ENCODE data around the gene HCN3. TPM values are rescaled to one million over a fixed set of nuclear protein-coding genes. Genes with fewer than 3 reads are reported as not detected.

The HCN3 gene
- total RNA-seq, 1 experiment from 2014 or later = 5.4 TPM

DNA sequence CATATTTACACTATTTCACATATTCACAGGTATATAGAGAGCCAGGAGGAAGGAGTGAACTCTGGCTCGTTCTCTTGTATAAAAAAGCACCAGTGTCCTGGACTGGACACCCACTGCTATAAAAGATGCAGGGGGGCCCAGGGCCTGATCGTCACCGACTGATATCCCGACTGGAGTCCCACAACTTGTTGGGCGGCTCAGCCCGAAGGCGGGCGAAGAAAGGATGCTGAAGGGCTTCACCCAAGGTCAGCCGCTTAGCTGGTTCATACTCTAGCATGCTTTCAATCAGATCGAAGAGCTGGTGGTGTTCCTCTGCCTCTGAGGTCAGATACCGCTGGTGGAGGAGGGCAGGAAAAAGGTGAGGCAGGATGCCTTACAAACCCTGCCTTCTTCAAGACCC lies 14.2 kb upstream of the HCN3 start:
- H3T11ph ChIP-seq (ENCODE audit: low read length) = no peak overlapping the region
- H3K79me2 ChIP-seq (ENCODE audit: insufficient read depth, low read length) = no peaks in the 10 kb centered on the region
- H3K9me3 ChIP-seq (ENCODE audit: control insufficient read depth, low read depth, low read length) = no peaks in the 10 kb centered on the region
- peaks cover 13 to 14% of the 10 kb centered on the region in 2 experiments for H3K4me1 Mint-ChIP-seq
- H2BK12ac ChIP-seq (ENCODE audit: insufficient read length, low read depth, low read length) = no peak overlapping the region
- peak overlapping the region in 2 of 3 experiments; percentile 10 to 34; a peak in 2 of 7 replicates for H3K27ac Mint-ChIP-seq
- H2BK20ac ChIP-seq (ENCODE audit: low read depth, low read length, poor library complexity, severe bottlenecking) = no peak overlapping the region
- peaks cover 49 to 78% (median 70%) of the 10 kb centered on the region in 3 experiments; a peak in 6 of 7 replicates for H3K36me3 Mint-ChIP-seq (ENCODE audit: insufficient read depth in 1 of 3, low read depth in 3 of 3)
- H4K20me1 ChIP-seq (ENCODE audit: control insufficient read depth, insufficient read depth, insufficient read length) = no peaks in the 10 kb centered on the region
- H3K9ac ChIP-seq (ENCODE audit: extremely low read depth, insufficient read length, low read length) = no peak overlapping the region
- H3K9me3 Mint-ChIP-seq = no peaks in the 10 kb centered on the region; a peak in 1 of 5 replicates
- H3K4me3 Mint-ChIP-seq = peak overlapping the region in 1 of 2 experiments; percentile 95; a peak in 2 of 5 replicates
- H3K23ac ChIP-seq (ENCODE audit: insufficient read length, low read depth, low read length) = no peak overlapping the region
- no peak overlapping the region for H2AK5ac ChIP-seq (ENCODE audit: insufficient read length, low read length)
- H3K56ac ChIP-seq (ENCODE audit: insufficient read length, low read depth, low read length) = no peak overlapping the region
- no peaks in the 10 kb centered on the region for H3K79me1 ChIP-seq (ENCODE audit: insufficient read depth, low read depth, low read length, poor library complexity, severe bottlenecking)
- H2AFZ ChIP-seq (ENCODE audit: low read length) = no peak overlapping the region
- no peak for DNase-seq
- TF ChIP-seq, protein P1, sequence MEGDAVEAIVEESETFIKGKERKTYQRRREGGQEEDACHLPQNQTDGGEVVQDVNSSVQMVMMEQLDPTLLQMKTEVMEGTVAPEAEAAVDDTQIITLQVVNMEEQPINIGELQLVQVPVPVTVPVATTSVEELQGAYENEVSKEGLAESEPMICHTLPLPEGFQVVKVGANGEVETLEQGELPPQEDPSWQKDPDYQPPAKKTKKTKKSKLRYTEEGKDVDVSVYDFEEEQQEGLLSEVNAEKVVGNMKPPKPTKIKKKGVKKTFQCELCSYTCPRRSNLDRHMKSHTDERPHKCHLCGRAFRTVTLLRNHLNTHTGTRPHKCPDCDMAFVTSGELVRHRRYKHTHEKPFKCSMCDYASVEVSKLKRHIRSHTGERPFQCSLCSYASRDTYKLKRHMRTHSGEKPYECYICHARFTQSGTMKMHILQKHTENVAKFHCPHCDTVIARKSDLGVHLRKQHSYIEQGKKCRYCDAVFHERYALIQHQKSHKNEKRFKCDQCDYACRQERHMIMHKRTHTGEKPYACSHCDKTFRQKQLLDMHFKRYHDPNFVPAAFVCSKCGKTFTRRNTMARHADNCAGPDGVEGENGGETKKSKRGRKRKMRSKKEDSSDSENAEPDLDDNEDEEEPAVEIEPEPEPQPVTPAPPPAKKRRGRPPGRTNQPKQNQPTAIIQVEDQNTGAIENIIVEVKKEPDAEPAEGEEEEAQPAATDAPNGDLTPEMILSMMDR (conservative IDR thresholded peaks at IDR 0.05) = no peak
- 0 out of 2 replicates have a peak, but pooled peaks cover 3% of the 10 kb centered on the region for H3K4me1 ChIP-seq (ENCODE audit: insufficient read depth, low read length)
- no peak overlapping the region for H4K91ac ChIP-seq (ENCODE audit: insufficient read length, low read depth, low read length)
- no peak overlapping the region for H3K14ac ChIP-seq (ENCODE audit: insufficient read depth, low read length)
- no peak overlapping the region for H3K27ac ChIP-seq (ENCODE audit: insufficient read length, low read depth, low read length)
- no peak overlapping the region for H4K8ac ChIP-seq (replicated peaks; ENCODE audit: insufficient read length, low read depth, low read length)
- H2BK120ac ChIP-seq (ENCODE audit: low read depth, low read length, poor library complexity, severe bottlenecking) = no peak overlapping the region
- H3K4ac ChIP-seq (ENCODE audit: low read depth, low read length) = no peak overlapping the region
- H2BK15ac ChIP-seq (ENCODE audit: low read depth, low read length) = no peak overlapping the region
- no peak overlapping the region for H4K5ac ChIP-seq (ENCODE audit: insufficient read length, low read depth, low read length)
- H3K23me2 ChIP-seq (ENCODE audit: insufficient read length, low read depth, low read length, poor library complexity, severe bottlenecking) = peaks cover 10% of the 10 kb centered on the region
- H2BK5ac ChIP-seq (ENCODE audit: insufficient read length, low read length) = no peak overlapping the region
- no peak overlapping the region for H3K18ac ChIP-seq (ENCODE audit: insufficient read length, low read depth, low read length)
- no peaks in the 10 kb centered on the region for H3K27me3 ChIP-seq (ENCODE audit: insufficient read depth, low read length)
- H3K4me2 ChIP-seq (ENCODE audit: insufficient read depth, insufficient read length, low read length) = no peak overlapping the region
- no CpG with 5 or more reads among the region's 11 CpGs for WGBS (ENCODE audit: extremely low coverage, insufficient read length, low lambda C conversion rate)
- peaks cover 2% of the 10 kb centered on the region; the same call in 1 of the 2 replicates for H3K27me3 Mint-ChIP-seq (ENCODE audit: low read depth)

Data from H9 (cell line).